GM03348 (cell line): ENCODE results near the gene TRRAP.
A peak's percentile ranks its signal among the peaks of the same experiment; 100 is the strongest.
"Not testable (repeated sequence)": the region's sequence is repeated elsewhere in the genome, so short reads cannot be mapped to it uniquely, and the experiment has no call there.

ENCODE experiments used
- DNase-seq: peaks from one replicate; pipeline ENCODE4 v3.0.0; 2012; ENCODE audit warnings: low spot score

The TRRAP gene

GRCh38 chr7:99030457-99030856 lies 152.1 kb downstream of the TRRAP start:
- DNase-seq, result no peak

DNA sequence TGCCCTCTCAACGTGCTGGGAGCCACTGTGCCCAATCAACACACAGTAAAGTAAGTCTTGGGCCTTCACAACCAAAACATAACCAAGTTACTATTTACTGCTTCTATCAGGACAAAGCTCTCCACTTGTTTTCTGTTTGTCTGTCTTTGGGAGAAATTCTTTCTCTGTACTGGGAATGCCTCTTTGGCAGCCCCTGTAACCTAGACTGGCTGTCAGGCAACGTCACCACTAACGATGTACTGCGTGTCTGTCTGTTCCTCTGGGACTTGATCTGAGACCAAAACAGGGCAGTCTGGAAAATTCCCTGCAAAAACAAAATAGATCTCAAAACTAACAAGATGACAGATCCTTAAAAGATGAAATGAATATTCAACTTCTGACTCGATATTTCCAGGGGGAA lies 152.6 kb downstream of the TRRAP start:
- peak; percentile 26 for DNase-seq

DNA sequence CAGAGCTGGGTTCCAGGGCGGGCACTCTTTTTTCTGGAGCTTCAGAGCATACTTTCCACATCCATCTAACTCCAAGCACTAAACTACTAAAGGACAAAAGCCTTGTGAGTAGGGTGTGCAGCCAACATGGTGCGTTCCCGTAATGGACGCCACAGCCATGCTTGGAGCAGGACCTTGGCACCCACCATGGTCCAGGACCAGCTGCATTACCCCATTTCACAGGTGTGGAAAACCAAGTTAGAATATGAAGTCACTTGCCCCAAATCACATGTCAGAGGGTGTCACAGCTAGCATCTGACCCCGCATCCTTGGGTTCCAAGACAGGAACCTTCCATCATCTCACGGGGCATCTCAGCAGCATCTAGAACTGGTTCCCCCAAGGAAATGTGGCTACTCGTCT lies 153.2 kb downstream of the TRRAP start:
- no peak for DNase-seq

DNA sequence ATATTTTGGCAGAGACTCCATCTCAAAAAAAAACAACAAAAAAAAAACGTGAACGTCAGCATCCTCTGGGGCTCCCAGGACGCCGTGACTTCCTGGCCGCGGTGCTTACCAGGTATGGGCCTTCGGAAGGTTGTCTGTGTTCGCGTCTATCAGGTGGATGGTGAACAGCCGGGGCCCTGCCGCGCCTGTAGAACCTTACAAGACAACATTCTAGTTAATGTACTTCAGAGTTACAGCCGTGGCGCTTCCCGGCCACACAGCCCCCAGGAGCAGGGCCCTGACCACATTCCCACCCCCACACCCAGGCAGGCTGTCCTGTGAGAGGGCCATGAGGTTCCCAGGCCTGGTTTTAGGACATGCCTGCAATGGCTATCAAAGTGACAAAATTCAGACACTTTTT lies 154.6 kb downstream of the TRRAP start:
- no peak for DNase-seq

GRCh38 chr7:99033765-99034164 lies 155.4 kb downstream of the TRRAP start:
- DNase-seq, result no peak

- DNase-seq, result no peak
Observed at GRCh38 chr7:99034932-99035722, 156.8 kb downstream of the TRRAP start.

GRCh38 chr7:99035723-99036545 lies 157.6 kb downstream of the TRRAP start:
- DNase-seq, result no peak

DNA sequence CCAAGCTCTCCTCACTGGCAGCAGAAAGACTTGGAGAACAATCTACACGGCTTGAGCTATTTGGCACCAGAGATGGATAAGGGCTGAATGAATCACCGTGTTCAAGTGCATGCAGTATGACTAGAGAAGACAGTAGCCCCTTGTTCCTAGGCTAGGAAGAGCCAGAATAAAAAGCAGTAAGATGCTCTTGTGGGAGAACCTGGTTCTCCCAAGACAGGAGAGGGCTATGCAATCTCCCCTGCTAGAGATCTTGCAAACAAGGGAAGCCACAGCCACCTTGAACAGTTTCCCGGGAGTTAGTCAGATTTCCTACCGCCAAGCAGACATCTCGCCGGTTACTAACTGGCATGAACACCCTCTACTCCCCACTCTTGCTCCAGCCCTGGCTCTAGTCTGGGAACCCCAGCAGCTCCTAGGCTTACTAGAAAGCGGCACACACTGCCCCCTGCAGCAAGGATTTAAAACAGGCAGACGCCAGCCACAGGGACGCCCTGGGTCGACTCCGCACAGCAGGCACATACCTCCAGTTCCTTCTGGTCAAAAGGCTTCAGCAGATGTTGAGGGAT lies 158.3 kb downstream of the TRRAP start:
- peak; percentile 81 for DNase-seq

- no peak for DNase-seq
Observed at GRCh38 chr7:99037327-99037940, 159.1 kb downstream of the TRRAP start.

DNA sequence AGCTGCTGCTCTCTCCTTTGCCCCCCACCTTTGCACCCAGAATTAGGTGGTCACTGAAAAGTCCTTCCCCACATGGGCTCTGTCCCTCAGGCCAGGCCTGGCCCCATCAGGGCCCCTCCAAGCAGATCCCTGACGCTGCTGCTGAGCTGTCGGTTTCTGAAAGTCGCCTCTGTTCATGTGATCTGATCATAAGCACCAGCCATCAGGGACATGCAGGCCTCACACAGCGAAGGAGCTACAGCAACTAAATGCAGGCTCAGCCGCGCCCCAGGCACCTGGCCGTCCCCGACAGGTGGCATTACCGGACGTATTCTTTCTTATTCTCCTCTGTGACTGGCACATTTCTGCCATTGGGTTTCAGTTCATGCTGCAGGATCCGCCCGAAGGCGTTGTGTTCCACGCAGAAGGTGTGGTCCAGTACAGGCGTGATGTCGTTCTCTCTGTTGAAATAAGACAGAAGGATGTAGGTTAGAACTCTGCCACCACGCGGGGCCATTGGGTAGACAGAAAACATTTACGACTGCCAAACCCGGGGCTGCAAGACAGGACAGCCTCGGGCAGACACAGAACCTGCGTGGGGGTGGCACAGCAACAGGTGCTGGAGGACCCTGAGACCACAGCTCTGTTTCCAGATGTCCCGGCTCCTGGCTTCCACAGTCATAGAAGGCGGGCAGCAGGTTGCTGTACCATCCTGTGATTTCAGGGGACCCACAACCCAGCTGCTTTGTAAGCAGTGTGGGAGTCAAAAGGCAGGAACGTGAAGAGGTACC lies 159.9 kb downstream of the TRRAP start:
- no peak for DNase-seq

GRCh38 chr7:99039384-99039891 lies 161.1 kb downstream of the TRRAP start:
- DNase-seq, result no peak

DNA sequence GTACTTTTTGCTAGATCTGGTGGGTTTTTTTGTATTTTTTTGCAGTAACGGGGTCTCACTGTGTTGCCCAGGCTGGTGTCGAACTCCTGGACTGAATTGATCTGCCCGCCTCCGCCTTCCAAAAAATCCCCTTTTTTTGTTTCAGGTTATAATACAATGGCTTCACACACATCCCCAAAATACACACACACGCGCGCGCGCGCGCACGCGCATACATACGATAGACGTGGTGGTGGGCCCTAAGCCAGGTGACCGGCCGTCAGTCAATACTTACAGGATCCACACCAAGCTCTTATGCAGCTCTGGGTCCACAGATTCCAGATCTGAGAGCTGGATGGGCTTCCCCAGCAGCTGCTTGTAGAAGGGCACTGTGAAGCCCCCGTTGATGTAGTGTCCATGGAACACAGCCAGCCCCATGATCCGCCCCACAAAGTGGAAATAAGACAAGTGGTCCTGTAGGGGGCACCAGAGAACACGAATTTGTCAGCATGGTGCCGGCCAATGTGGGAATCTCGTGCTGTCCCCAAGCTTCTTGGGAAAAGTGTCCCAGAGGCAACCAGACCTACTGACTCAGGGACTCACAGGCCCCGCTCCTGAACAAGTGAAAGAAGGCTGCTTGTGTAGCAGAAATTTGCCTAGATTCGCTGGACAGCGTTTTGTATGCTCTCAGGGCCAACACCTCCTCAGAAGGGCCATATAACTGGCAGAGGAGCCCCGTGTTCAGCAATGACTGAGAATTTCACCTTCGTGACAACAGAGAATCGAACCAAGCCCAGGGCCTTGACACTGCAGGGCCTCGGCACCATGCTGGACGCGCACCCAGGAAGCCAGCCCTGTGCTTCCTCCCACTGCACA lies 162.0 kb downstream of the TRRAP start:
- DNase-seq, result peak; percentile 90

GRCh38 chr7:99041526-99041925 lies 163.2 kb downstream of the TRRAP start:
- no peak for DNase-seq

DNA sequence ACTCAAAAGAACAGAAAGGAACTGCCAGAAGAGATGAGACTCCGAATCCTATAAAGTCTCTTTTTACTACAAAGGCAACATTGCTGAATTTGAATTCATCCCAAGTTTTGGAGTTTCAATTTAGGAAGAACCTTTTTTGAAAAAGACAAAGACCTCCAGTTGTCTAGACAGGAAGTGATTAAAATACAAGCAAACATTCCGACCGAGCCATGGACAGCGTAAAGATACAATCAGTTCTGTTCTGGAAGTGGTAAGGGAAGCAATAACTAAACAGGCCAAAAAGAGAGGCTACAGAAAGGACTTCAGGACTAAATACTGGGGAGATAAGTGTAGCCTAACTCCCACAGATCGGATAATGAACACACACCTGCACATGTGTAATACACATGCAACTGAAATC lies 164.6 kb downstream of the TRRAP start:
- no peak for DNase-seq

- not testable (repeated sequence) for DNase-seq
Observed at GRCh38 chr7:99044858-99045257, 166.5 kb downstream of the TRRAP start.

GRCh38 chr7:99046262-99046661 lies 167.9 kb downstream of the TRRAP start:
- not testable (repeated sequence) for DNase-seq

DNA sequence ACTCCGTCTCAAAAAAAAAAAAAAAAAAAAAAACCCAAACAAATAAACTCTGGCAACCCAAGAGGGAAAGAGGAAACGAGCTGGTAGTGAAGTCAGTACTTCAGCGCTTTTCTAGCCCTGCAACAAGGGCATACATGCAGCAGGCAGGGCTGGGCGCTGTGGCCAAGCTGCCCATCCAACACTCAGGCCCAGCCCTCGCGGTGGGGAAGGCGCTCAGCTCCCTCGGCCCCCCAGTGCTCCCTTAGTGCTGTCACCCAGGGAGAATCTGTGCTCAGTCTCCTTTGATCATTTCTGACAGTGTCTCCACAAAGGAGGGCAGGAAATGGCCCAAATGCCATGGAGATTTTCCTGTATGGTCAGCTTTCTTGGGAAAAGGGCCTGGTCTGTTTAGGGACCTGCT lies 168.4 kb downstream of the TRRAP start:
- DNase-seq, result no peak

- DNase-seq, result no peak
Observed at GRCh38 chr7:99047526-99048077, 169.3 kb downstream of the TRRAP start.

- DNase-seq, result no peak
Observed at GRCh38 chr7:99050971-99051370, 172.6 kb downstream of the TRRAP start.

- no peak for DNase-seq
Observed at GRCh38 chr7:99054781-99055180, 176.4 kb downstream of the TRRAP start.
